Activated CD4-positive, CD25-positive, alpha-beta regulatory T cell (primary cell): Measurements from ENCODE around the gene GREB1.

Experiments
- DNase-seq, 4 experiments: peaks; one replicate each; lab custom pipeline; 2025; lab: John Stamatoyannopoulos, UW

The GREB1 gene

DNA sequence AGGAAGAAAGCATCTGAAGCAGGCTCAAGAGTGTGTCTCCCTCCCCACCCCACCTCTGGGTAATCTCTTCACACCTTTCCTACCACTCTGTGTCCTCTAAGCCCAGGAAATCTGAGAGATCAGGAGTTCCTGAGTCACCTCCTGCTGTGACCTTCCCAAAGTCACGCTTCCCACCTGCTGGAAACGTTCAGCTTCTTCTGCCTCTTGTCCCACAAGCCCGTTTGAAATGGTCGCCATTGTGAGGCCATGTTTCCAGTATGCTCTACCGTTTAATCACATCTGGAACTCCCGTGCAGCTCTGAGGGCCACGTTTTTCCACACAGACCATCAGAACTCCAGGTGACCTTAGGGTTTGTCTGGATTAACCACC, 25.9 kb downstream of the GREB1 start:
- no peak for DNase-seq

DNA sequence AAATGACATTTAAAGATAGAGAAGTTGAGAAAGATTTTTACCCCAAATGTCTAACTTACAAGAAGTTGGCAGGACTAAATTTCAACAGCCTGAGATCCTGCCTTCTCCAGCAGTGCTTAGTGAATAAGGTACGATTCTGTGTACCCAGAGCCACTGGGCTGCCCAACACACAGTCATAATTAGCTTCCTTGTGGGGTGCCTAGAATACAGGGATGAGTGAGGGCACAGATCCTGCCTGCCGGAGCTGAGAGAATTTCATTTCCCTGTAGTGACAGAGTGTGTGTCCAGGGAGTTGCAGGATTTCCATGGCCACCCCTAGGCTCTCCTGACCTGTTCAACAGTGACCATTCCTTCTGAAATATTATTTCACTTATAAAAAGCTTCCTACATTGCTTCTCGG, 27.0 kb downstream of the GREB1 start:
- no peak for DNase-seq

DNA sequence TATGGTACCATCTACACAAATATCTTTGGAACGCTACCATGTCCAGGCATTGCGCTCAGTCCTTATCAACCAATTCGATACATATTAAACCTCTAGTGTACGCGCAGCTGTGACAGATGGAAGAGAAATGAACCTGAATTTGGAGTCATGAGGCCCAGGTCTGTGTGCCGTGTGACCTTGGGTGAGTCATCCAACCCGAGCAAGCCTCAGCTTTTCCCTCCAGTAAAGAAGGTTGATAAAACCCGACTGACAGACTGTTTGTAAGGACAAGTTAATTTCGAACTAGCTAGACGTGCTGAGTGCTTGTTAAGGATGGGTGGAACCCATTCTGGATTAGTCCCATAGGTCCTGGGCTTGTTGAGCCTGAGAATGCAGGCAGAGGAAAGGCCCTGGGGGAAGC, 28.2 kb downstream of the GREB1 start:
- DNase-seq: no peak

DNA sequence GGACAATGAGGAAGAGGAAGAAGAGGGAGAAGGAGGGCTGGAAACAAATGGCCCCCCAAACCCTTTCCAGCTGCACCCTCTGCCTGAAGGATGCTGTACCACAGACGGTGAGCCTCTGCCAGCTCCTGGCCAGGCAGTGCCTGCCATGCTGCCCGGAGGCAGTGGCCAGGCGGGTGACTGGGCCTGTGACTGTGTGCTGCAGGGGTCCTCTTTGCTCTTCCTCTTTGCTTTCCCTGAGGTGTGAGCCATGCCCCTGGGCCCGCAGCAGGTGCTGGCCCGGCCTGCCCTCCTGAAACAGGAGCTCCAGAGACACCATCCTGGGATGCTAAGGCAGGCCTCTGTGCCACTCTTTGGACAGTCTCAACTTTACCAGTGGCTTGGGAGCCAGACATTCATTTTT, 28.6 kb downstream of the GREB1 start:
- DNase-seq: no peak

DNA sequence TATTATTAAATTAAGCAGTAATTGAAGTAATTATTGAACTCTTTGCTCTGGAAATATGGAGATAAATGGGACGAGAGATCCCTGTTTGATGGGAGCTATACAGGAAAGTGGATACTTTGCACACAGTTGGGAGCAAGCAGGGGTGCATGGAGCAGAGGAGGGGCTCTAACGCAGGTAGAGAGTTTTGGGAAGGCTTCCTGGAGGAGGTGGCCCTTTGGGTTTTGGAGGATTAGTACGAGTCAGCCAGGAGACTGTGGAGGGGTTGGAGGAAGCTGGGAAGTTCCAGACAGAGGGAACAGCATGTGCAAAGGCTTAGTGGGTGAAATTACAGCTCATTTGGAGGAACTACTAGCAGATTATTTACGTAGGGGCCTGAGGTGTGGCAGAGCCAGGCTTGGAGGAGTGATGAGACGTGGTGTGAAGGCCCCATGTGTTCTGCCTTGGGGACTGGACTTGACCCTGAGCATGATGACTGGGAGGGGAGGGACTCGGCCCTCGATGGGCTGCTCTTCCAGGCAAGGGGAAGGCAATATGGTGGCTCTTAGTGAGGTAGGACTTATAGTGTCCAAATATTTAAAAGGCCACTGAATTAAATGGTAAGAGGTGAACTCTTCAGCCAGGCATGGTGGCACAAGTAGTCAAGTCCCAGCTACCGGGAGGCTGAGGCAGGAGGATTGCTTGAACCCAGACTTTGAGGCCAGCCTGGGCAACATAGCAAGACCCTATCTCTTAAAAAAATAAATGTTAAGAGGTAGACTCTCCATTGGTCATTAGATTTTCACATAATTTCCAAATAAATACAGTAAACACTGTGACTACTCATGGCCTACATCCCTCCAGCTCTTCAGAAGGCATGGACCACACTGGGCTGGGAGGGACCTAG, 30.2 kb downstream of the GREB1 start:
- DNase-seq: no peak

DNA sequence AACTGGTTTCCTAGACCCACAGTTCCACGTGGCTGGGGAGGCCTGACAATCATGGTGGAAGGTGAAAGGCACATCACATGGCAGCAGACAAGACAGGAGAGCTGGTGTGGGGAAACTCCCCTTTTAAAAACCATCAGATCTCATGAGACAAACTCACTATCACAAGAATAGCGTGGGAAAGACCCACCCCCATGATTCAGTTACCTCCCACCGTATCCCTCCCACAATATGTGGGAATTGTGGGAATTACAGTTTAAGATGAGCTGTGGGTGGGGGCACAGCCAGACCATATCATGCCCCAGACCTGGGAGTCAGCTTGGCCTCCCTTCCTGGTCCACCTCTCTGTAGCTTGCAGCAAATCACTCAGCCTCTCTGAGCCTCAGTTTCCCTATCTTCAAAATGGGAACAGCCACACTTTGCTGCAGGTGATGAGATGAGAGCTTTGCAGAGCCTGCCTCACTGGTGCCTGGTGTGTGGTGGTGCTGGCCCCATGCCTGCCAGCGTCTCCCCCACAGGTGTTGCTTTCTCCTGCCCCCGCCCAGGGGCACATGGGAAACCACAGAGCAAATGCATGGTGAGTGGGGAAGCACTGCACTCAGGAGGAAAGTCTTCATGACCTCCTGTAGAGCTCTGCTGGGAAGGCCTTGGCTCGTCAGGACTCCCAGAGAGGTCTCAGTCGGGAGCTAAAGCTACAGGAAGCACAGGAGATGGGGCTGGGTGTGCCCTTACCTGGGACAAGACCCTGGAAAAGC, 31.1 kb downstream of the GREB1 start:
- DNase-seq: no peak

DNA sequence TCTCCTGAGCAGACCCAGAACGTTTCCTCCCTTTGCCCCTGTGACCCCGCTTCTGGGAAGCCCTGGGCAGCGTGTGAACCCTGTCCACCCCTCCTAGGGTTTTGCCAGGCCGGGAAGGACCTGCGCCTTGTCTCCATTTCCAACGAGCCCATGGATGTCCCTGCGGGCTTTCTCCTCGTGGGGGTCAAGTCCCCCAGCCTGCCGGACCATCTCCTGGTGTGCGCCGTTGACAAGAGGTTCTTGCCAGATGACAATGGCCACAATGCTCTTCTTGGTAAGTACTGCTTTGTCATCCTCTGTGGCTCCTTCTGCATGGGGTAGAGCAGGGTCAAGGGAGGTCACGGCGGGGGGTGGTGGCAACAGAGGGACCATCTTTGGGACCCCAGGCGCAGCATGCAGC, 32.5 kb downstream of the GREB1 start:
- DNase-seq: no peak

DNA sequence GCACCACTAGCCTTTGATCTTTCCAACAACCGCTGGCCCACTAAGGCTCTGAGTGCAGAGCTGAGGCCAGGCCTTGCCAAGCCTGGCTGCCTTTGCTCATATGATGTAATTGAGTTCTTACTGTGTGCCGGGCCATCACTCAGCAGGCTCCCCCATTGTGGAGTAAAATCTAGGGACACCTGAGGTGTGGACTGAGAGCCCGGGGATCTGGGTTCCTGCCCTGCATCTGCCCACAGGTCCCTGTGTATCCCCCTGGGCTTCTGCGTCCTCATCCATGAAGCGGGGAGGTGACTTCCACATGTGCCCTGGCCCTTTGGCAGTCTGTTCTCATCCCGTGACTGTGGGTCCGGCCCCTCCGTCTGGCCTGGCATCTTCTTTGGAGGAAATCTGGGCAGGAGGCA, 33.8 kb downstream of the GREB1 start:
- no peak for DNase-seq

DNA sequence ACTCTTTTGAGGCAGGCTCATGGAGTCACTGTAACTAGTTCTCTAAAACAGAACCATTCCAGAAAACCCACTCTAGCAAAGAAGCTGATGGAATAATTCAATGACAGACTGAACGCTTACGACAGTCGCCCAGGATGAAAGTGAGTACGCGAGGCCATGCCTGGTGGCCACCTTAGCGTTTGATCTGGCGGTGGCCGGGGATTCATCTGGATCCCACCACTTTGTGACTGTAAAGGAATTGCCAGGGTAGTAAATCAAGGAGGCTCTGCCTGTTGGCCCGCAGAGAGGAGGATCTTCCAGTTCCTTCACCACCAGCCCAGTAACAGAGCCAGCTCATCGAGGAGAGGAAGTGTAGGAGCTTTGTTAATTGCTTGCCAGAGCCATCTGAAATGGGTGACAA, 34.6 kb downstream of the GREB1 start:
- DNase-seq: no peak

DNA sequence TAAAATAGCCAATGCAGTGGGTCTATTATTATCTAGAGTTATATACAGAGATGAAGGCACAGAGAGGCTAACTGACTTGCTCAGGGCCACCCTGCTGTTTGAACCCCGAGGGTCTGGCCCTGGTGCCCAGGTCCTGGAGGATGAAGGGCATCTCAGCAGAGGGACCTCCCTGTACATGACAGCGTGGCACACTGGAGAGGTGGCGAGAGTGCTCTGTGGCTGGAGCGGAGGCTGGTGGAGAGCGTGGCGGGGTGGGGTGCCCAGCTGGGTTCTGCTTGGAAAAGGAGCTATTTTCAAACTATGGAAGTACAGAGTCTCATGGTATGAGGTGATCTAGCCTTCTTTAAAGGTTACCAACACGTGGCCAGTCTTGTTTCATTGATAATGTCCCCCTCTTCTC, 35.8 kb downstream of the GREB1 start:
- DNase-seq: no peak

DNA sequence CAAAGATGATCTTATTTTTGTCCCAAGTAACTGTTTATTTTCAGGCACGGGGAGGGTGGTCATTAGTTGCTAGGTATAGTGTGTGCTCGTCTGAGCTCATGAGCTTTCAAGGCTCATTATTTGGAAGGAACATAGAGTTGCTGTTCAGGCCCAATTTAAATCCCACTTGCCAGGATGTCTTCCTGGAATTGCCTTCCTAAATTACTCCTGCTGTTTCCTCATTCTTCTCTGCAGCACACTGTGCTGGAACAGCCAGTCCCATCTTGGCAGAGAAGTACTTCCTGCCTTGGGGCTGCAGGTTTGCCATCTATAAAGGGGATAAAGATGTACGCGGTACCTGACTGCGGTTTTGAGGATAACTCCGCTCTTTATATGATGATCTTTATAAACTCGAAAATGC, 37.3 kb downstream of the GREB1 start:
- DNase-seq: no peak

DNA sequence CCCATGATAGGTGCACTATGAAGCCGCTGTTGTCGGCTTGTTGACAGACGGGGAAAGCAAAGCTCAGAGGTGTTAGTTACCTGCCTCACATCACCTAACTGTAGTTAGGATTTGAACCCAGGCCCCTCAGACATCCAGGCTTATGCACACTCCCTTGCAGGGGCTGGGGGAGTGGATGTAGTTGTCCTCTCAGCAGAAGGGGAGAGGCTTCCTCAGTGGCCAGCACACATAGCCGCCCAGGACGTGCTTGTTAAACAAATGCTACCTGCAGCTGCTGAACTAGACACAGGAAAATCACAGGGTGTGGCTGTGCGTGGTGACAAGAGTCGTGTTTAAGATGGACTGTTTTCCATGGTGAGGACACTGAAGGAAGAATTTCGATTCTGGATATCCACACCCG, 39.2 kb downstream of the GREB1 start:
- no peak for DNase-seq

DNA sequence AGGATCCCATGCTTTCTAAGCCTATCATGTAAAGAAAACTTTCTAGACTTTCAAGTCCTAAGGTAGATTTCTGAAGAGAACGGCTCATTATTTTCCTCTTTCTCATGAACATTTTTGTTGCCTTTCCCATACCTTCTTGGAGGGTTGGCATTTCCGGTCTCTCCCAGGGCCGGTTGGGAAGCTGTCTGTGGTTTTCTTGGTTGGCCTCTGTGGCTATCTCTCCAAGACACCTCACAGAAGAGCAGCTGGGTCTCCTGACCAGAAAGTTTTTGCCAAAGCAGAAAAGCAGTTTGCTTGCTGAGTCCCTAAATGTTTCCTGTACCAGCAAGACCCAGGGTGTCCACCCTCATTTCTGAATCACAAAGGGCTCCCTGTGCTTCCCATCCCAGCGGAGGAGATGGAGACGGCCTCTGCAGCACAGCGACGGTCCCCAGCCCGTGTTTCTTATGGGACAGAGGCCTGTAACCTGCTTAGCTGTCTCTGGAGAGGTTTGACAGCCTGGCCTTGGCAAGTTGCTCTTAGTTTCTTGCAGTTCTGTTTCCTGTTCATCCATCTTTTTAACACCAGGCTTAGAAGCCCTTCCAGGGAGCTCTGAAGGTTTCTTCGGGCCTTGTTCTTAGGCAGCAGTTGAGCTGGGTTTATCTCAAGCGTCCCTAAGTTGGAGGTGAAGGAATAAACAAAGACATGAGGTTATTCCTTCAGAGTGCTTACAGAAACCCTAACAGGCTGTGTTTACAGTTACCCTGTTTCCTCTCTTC, 39.8 kb downstream of the GREB1 start:
- no peak for DNase-seq

DNA sequence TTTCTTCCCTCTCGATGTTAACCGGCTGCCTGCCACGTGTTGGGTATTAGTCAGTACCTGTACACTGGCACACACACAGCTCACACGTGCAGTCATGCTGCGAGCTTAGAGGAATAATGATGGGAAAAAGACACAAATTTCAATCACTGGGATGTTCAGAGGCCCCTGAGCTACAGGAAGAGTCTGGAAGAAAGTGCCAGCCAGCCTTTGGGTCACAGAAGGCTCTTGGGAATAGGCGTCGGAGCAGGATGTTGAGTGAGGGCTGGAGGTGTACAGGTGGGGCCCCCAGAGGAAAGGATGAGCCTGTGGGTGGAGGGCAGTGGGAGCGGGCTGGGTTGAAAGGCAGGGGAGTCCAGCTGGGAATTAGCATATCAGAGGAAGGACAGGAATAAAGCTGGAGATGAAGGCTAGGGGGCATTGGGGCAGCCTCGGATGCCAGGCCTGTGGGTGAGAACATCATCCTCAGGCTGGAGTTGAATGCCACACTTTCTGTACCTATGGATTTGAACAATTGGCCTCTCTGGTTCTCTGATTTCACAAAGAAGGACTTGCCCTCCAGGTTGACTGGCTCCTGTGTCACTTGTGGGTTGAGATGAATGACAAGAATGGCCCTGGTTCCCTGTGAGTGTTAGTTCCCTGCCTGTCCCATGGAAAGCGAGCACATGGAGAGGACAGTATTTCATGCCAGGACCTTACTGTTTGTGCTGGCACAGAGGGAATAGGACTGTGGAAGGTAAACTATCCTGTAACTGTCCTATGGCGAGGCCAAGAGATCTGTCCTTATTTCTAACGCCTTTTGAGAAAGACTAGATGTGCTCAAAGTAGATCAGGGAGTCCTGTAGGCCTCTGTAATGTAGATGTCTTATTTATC, 40.6 kb downstream of the GREB1 start:
- no peak for DNase-seq

DNA sequence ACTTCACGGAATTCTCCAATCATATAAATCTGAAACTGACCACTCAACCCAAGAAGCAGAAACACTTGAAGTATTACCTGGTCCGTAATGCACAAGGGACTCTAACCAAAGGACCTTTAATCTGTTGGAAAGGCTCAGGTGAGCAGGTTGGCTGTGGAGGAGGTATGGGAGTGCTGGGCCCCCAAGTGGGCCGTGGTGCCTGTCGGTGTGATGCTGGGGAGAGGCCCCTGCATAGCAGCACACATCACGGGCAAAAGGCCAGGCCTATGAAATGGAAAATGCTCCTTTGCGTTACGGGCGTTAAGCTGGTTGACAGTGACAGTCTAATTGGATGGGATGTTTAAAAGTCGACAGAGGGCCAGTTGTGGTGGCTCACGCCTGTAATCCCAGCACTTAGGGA, 42.6 kb downstream of the GREB1 start:
- no peak for DNase-seq

DNA sequence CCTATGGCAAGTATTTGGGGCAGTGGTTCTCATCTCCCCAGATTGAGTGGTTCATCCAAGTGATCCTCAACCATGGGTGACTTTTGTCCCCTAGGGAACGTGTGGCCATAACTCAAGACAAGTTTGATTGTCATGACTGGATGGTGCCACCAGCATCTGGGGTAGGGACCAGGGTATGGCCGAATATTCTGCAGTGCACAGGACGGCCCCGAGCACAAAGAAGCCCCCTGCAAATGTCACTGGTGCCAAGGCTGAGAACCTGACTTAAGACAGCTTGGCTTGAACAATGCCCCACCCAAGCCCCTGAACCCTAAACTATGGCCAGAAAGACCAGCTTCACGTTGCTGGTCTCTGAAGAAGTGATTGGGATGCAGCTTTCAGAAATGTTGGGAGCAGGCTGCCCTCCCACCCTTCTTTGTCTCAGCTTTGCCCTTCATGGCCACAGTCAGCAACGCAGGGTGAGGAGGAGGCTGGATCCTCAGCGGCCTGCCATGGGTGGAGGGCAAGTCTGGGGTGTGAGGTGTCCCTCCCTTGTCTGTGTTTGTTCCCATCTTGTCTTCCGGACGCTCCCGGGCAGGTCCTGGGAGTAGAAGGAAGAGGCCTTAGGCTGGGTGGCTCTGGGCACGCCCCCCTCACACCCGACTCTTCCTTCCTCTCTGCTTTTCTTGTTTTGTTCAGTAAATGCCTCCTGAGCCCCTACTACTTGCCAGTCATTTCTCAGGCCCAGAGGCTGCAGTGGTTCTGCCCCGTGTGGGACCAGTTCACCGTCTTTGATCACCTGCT, 43.4 kb downstream of the GREB1 start:
- no peak for DNase-seq

DNA sequence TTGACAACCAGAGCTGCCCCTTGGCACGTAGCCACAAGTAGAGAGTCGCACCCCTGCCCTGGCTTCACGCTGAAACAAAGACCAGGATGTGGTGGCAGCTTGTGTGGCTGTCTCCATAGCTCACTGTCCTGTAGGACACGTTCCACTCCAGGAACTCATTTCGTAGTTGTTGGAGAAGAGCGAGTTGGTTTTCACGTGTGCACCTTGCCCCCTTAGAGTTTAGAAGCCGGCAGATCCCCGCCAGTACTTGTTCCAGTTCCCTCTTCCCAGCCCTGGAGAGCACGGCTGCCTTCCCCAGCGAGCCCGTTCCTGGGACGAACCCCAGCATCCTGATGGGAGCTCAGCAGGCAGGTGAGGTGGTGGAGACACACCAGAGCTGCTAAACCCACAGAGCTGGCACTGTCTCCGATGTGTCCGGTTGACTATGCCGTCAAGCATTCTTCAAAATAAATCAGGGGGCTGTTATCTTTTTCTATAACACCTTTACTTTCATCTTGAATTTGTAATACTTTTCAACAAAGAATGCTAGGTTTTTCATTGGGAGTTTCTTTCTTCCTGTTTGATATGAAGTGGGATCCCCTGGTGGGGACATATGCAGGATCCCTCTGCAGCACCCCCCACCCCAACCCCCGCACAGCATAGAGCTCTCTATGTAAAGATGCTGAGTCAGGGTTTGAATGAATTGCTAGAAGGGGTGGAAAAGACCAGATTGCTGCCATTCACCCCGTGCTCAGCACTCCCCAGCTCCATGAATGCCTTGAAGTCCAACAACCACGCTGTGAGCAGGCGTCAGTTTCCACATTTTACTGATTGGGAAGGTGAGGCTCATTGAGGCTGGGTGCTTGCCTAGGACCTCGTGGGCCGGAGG, 44.5 kb downstream of the GREB1 start:
- no peak for DNase-seq

DNA sequence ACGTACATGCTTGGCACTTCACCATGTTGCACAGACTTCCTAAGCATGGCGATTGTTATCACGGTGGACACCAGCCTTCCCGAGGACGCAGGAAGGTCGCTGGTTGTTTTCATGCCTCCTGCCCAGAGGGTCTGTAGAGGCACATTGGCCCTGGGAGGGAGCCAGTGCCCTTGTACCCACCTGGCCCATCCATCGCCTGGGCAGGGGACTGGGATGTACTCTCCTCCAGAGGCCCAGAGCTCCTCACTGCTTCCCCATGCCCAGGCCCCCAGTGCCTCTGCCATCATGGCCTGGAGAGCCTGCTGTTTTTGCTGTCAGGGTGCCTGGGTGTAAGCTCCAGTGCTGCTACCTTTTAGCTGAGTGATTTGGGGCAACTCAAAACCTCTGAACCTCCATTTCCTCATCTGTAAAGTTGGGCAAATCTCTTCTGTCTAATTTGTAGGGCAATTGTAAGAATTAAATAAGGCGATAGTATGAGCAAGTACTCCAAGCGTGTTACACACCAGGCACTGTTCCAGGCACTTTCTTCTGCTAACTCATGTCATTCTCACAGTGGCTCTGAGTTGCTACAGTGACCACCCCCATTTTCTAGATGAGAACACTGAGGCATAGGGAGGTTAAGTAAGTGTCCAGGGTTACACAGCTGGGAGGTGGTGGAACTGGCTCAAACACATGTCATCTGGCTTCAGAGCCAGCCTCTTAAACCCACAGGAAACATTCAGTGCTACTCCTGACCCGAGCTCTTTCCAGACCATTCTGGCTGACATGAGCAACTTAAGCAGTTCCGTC, 45.3 kb downstream of the GREB1 start:
- DNase-seq: no peak
